Head of caudate nucleus (tissue), 42 donors: ENCODE data around the gene GSK3A.

Source experiments
- DNase-seq, 42 donors: peaks; one replicate each; pipeline versions ENCODE4 v3.0.0 to v3.0.0-alpha.2; 2020 to 2021; ENCODE audit warnings: mixed read lengths in 7 of 42
- intact Hi-C: fragments of 100-400 bp; cut with DNase I; formaldehyde crosslinking; loops from one replicate; pipeline ENCODE4 v1.15.0; 2022

GSK3A gene

GRCh38 chr19:42242512-42243409 is at the start of gene GSK3A:
Gene GSK3A, minus strand, starts transcription at chr19:42242602. Its CDS starts 137 bp downstream, at chr19:42242465.
- peak; percentile 99 to 100 (median 100) for DNase-seq
- intact Hi-C loops: loop anchor here (2.0 to 10.0 kb wide), 2 partner anchors 38 to 82 kb away; partner anchors contain the start of gene MEGF8

- DNase-seq: no peak
- intact Hi-C loops: no loop called here
Observed at GRCh38 chr19:42291435-42291810, 49.0 kb upstream of the GSK3A start.

- intact Hi-C loops: no loop called here
- peak in 1 of 42 donors; percentile 30 for DNase-seq
Observed at GRCh38 chr19:42290523-42291434, 48.4 kb upstream of the GSK3A start.

- peak in 1 of 42 donors; percentile 10 for DNase-seq
- intact Hi-C loops: no loop called here
Observed at GRCh38 chr19:42290136-42290522, 47.7 kb upstream of the GSK3A start.

GRCh38 chr19:42289556-42290041 is 47.2 kb upstream of the GSK3A start:
- DNase-seq: no peak
- intact Hi-C loops: no loop called here

- intact Hi-C loops: no loop called here
- peak in 1 of 42 donors; percentile 8 for DNase-seq
Observed at GRCh38 chr19:42288881-42289555, 46.6 kb upstream of the GSK3A start.

GRCh38 chr19:42288387-42288786 is 46.0 kb upstream of the GSK3A start:
- no peak for DNase-seq
- intact Hi-C loops: no loop called here

- no peak for DNase-seq
Observed at GRCh38 chr19:42287827-42288107, 45.4 kb upstream of the GSK3A start.

GRCh38 chr19:42287017-42287826 is 44.8 kb upstream of the GSK3A start:
- intact Hi-C loops: no loop called here
- no peak for DNase-seq

More at GRCh38 chr19:42287827-42288107, 45.4 kb upstream of the GSK3A start:
- intact Hi-C loops: no loop called here

GRCh38 chr19:42286349-42287016 is 44.1 kb upstream of the GSK3A start:
- peak in 9 of 42 donors; percentile 26 to 65 (median 41) for DNase-seq
- intact Hi-C loops: no loop called here

- no peak for DNase-seq
- intact Hi-C loops: no loop called here
Observed at GRCh38 chr19:42285988-42286348, 43.6 kb upstream of the GSK3A start.

- no peak for DNase-seq
- intact Hi-C loops: no loop called here
Observed at GRCh38 chr19:42285541-42285941, 43.1 kb upstream of the GSK3A start.

- peak in 7 of 42 donors; percentile 20 to 51 (median 32) for DNase-seq
- intact Hi-C loops: no loop called here
Observed at GRCh38 chr19:42284591-42285341, 42.4 kb upstream of the GSK3A start.

GRCh38 chr19:42284066-42284501 is 41.7 kb upstream of the GSK3A start:
- intact Hi-C loops: no loop called here
- peak in 40 of 42 donors; percentile 59 to 91 (median 80) for DNase-seq

GRCh38 chr19:42283188-42284065 is 41.0 kb upstream of the GSK3A start:
- peak; percentile 91 to 99 (median 96) for DNase-seq
- intact Hi-C loops: no loop called here

- DNase-seq: no peak
- intact Hi-C loops: no loop called here
Observed at GRCh38 chr19:42282819-42283187, 40.4 kb upstream of the GSK3A start.
